K562 (cell line): ENCODE data around the gene YY1AP1. TPM values are rescaled to one million over a fixed set of nuclear protein-coding genes. Genes with fewer than 3 reads are reported as not detected.
"Not testable (repeated sequence)": the region's sequence is repeated elsewhere in the genome, so short reads cannot be mapped to it uniquely, and the experiment has no call there.

Source experiments
- ATAC-seq: fragments of 200-7000 bp; cut with Tn5 transposase; 3 replicates; pipeline ENCODE4 v1.9.1; 2020; ENCODE audit warnings: moderate library complexity
- BruUV-seq: library from RNA; stranded (reverse); fragments of 400-500 nt; replicated peaks from 2 replicates; lab custom pipeline; 2021; lab: Mats Ljungman, UMichigan
- CTCF ChIA-PET: fragments of 300-600 bp; formaldehyde crosslinking; extraction: SDS; loops from one replicate; lab custom pipeline; 2021; ENCODE audit warnings: low intra/inter-chr PET ratio; lab: Yijun Ruan, JAX
- POLR2A ChIA-PET: fragments of 300-600, 350-650 bp; sonication (Branson Sonifier 250); formaldehyde crosslinking; extraction: SDS; loops from one replicate; lab custom pipeline; 2021; ENCODE audit warnings: antibody characterized with exemption, inconsistent platforms; lab: Yijun Ruan, JAX
- DNase-seq, 4 experiments: peaks; one replicate each; pipeline versions ENCODE4 v3.0.0 to v3.0.0-alpha.2; 2011 to 2018; ENCODE audit warnings: low spot score in 3 of 4, mixed read lengths in 3 of 4; ENCODE audit errors: extremely low read depth in 1 of 4
- FAIRE-seq: peaks from 2 replicates; lab custom pipeline; 2011; peaks lifted over from hg19 to GRCh38; lab: Jason Lieb, UNC
- H2AFZ ChIP-seq: 2 replicates; pipeline ENCODE4 v1.6.0; 2011; ENCODE audit warnings: low read depth, low read length, control low read depth, inconsistent platforms
- H3K27ac ChIP-seq: fragments of 200-600 bp; 3 replicates; pipeline ENCODE4 v1.8.0; 2011; ENCODE audit warnings: low read depth, mild to moderate bottlenecking, control low read depth, inconsistent platforms, low read length, moderate library complexity, mixed read lengths; ENCODE audit errors: extremely low read depth
- H3K27me3 ChIP-seq, 2 experiments: fragments of 300-600 bp in 1 of 2; 2 replicates in 1 of 2; 3 replicates in 1 of 2; pipeline versions ENCODE4 v1.6.0 to v1.8.0; 2011; ENCODE audit warnings: inconsistent platforms in 2 of 2, low read length in 2 of 2, mild to moderate bottlenecking in 1 of 2, mixed read lengths in 1 of 2, moderate library complexity in 1 of 2; ENCODE audit not compliant: control insufficient read depth in 2 of 2, insufficient read depth in 2 of 2
- H3K36me3 ChIP-seq: fragments of 300-600 bp; 3 replicates; pipeline ENCODE4 v1.8.0; 2011; ENCODE audit warnings: mild to moderate bottlenecking, low read length, inconsistent platforms; ENCODE audit not compliant: control insufficient read depth, insufficient read depth
- H3K4me1 ChIP-seq, 2 experiments: fragments of 200-600 bp in 1 of 2; replicated peaks in 1 of 2; 2 replicates in 1 of 2; 3 replicates in 1 of 2; pipeline versions ENCODE4 v1.5.1 to v1.8.0; 2011; ENCODE audit warnings: inconsistent platforms in 2 of 2, low read length in 2 of 2, mild to moderate bottlenecking in 1 of 2, mixed read lengths in 1 of 2, moderate library complexity in 1 of 2; ENCODE audit not compliant: control insufficient read depth in 2 of 2, insufficient read depth in 2 of 2
- H3K4me2 ChIP-seq: 2 replicates; pipeline ENCODE4 v1.6.1; 2011; ENCODE audit warnings: low read length, control low read depth, inconsistent platforms, mixed read lengths; ENCODE audit not compliant: insufficient read depth
- H3K4me3 ChIP-seq: fragments of 200-600 bp; sonication (generic), shearing (Covaris generic); 2 replicates; pipeline ENCODE4 v1.5.1; 2016; ENCODE audit warnings: control low read depth, inconsistent platforms
- H3K79me2 ChIP-seq: fragments of 200-600 bp; 3 replicates; pipeline ENCODE4 v1.8.0; 2011; ENCODE audit warnings: low read length, inconsistent platforms; ENCODE audit not compliant: control insufficient read depth, insufficient read depth
- H3K9ac ChIP-seq, 2 experiments: 2 replicates each; pipeline versions ENCODE4 v1.6.0 to v1.6.1; 2011; ENCODE audit warnings: low read depth in 2 of 2, low read length in 2 of 2, control low read depth in 1 of 2, inconsistent platforms in 1 of 2, mild to moderate bottlenecking in 1 of 2, mixed read lengths in 1 of 2; ENCODE audit not compliant: insufficient read depth in 1 of 2
- H3K9me1 ChIP-seq: one replicate; pipeline ENCODE4 v1.6.0; 2011; ENCODE audit warnings: inconsistent platforms, mild to moderate bottlenecking, low read length, moderate library complexity; ENCODE audit not compliant: control insufficient read depth, insufficient read depth
- H3K9me3 ChIP-seq: replicated peaks from 2 replicates; pipeline ENCODE4 v1.5.1; 2011; ENCODE audit warnings: low read depth, low read length, inconsistent platforms; ENCODE audit not compliant: control insufficient read depth, insufficient read depth
- H4K20me1 ChIP-seq: replicated peaks from 2 replicates; pipeline ENCODE4 v1.6.1; 2011; ENCODE audit warnings: low read length, inconsistent platforms, mixed read lengths; ENCODE audit not compliant: control insufficient read depth, insufficient read depth
- ELF4 ChIP-seq: fragments of 450-650 bp; formaldehyde crosslinking; IDR thresholded peaks from 2 replicates; pipeline ENCODE4 v1.4.0; 2022; ENCODE audit warnings: missing genetic modification characterization
- EP400 ChIP-seq: fragments of 450-650 bp; IDR thresholded peaks from 2 replicates; pipeline ENCODE4 v1.6.1; 2017; ENCODE audit warnings: antibody characterized with exemption, mild to moderate bottlenecking, moderate library complexity
- IRF2 ChIP-seq: sonication (generic); formaldehyde crosslinking; IDR thresholded peaks from 2 replicates; pipeline ENCODE4 v1.8.1; 2022; ENCODE audit warnings: mild to moderate bottlenecking, missing genetic modification reagents
- NRF1 ChIP-seq, 2 experiments: fragments of 450-650 bp; IDR thresholded peaks in 1 of 2; conservative IDR thresholded peaks in 1 of 2; 2 replicates each; pipeline ENCODE4 v1.6.1; 2014; ENCODE audit warnings: mild to moderate bottlenecking in 2 of 2
- POLR2H ChIP-seq: IDR thresholded peaks from 2 replicates; pipeline ENCODE4 v1.6.1; 2016; ENCODE audit warnings: missing genetic modification characterization, low read depth, mild to moderate bottlenecking, control low read depth, missing compliant biosample characterization, moderate library complexity
- PRPF4 ChIP-seq: fragments of 200-400 bp; formaldehyde crosslinking; IDR thresholded peaks from one replicate; pipeline ENCODE4 v1.6.1; 2017; ENCODE audit warnings: low read length, low read depth, mild to moderate bottlenecking; ENCODE audit not compliant: insufficient read depth, poor library complexity, severe bottlenecking
- PTBP1 ChIP-seq: fragments of 200-400 bp; formaldehyde crosslinking; IDR thresholded peaks from 2 replicates; pipeline ENCODE4 v1.6.1; 2017; ENCODE audit warnings: low read depth, low read length
- TAF1 ChIP-seq: IDR thresholded peaks from 2 replicates; pipeline ENCODE4 v1.6.1; 2011; ENCODE audit warnings: mild to moderate bottlenecking, low read length, moderate library complexity; ENCODE audit not compliant: insufficient read depth, control insufficient read depth, severe bottlenecking; ENCODE audit errors: extremely low read depth
- ZBTB7A ChIP-seq: IDR thresholded peaks from 2 replicates; pipeline ENCODE4 v1.6.1; 2011; ENCODE audit warnings: low read depth, mild to moderate bottlenecking, low read length, moderate library complexity, borderline replicate concordance; ENCODE audit not compliant: control insufficient read depth
- ZNF253 ChIP-seq: fragments of 250-450 bp; sonication (Bioruptor Pico); conservative IDR thresholded peaks from 2 replicates; pipeline ENCODE4 v1.6.1; 2021; ENCODE audit warnings: mild to moderate bottlenecking
- WGBS: fragments of 100-300 bp; shearing (Covaris generic); methylation state at CpG from one replicate; pipeline ENCODE4 v1.1.6; 2016; ENCODE audit warnings: low coverage, mixed read lengths; ENCODE audit not compliant: insufficient coverage; ENCODE audit errors: missing lambda C conversion rate; 5-methylcytosine and 5-hydroxymethylcytosine counted together
- in situ Hi-C: fragments of 300-500 bp; cut with MboI; formaldehyde crosslinking; loops from 4 replicates; pipeline ENCODE4 v1.15.0; 2018; ENCODE audit warnings: inconsistent platforms, mixed read lengths
- intact Hi-C: fragments of 100-400 bp; cut with micrococcal nuclease; formaldehyde crosslinking; loops from 2 replicates; pipeline ENCODE4 v1.14.2; 2022
- polyA plus RNA-seq, 8 experiments: library from polyadenylated mRNA; depleted of rRNA in 4 of 8; stranded (reverse) in 5 of 8; unstranded in 3 of 8; fragments of >200 nt; fragmentation: Nextera tagmentation in 2 of 8; fragmentation: Illumina TruSeq in 1 of 8; extraction: Ambion mirVana in 2 of 8; extraction: Trizol in 1 of 8; gene quantifications; 2 replicates each; pipeline versions ENCODE4 v1.2.1 to v1.2.3, GENCODE V29; 2011 to 2014; ENCODE audit warnings: inconsistent platforms in 1 of 8, missing spikeins in 1 of 8
- total RNA-seq, 7 experiments: library from RNA; depleted of rRNA in 6 of 7; stranded (reverse); fragments of >200 nt in 6 of 7; fragmentation: Illumina TruSeq in 2 of 7; extraction: Trizol in 2 of 7; gene quantifications; 2 replicates each; pipeline versions ENCODE4 v1.2.1 to v1.2.3, GENCODE V29; 2011 to 2021; ENCODE audit warnings: low replicate concordance in 1 of 7
- TF ChIP-seq, protein P1 (sequence below): fragments of 450-650 bp; IDR thresholded peaks from 2 replicates; pipeline ENCODE4 v1.6.1; 2016; ENCODE audit warnings: borderline replicate concordance

Gene YY1AP1
- total and polyA plus RNA-seq, 9 of the 15 experiments (the other 6 are each of a cell fraction or from before 2014, with no cell fraction given) = 18.4 to 90.7 (median 42.9) TPM

DNA sequence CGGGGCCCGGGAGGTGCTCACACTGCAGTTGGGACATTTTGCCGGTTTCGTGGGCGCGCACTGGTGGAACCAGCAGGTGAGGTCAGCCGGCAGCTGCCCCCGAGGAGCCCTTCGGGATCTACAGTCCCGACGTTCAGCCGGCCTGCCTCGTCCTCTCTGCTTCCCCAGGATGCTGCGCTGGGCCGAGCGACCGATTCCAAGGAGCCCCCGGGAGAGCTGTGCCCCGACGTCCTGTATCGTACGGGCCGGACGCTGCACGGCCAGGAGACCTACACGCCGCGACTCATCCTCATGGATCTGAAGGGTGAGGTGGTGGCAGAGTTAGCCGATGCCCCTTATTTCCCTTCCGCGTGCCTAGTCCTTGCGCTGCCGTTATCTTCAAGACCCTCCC, 78.3 kb downstream of the YY1AP1 start:
- H3K4me1 ChIP-seq = peaks cover 0 to 13% of the 10 kb centered on the region in 2 experiments; a peak in 2 of 5 replicates
- H3K9me1 ChIP-seq, H3K27ac ChIP-seq, BruUV-seq, intact Hi-C loops, CTCF ChIA-PET, H2AFZ ChIP-seq, H4K20me1 ChIP-seq, FAIRE-seq, DNase-seq, H3K27me3 ChIP-seq, H3K9me3 ChIP-seq, H3K79me2 ChIP-seq: not testable (repeated sequence)
- in situ Hi-C loops = loop anchor here (5.0 kb wide), 1 partner anchor 137 kb away; no protein-coding TSS in a partner anchor
- POLR2A ChIA-PET = interaction anchor here (0.8 kb wide), 1 partner anchor 12 kb away, joined by 3 read pairs; no protein-coding TSS in a partner anchor
- peak; percentile 52 for ATAC-seq
- H3K9ac ChIP-seq = peak overlapping the region in 1 of 2 experiments; percentile 78; a peak in 3 of 4 replicates
- peaks cover 17% of the 10 kb centered on the region; the same call in 2 of the 3 replicates for H3K36me3 ChIP-seq
- H3K4me3 ChIP-seq = peak overlapping the region; percentile 45
- peak in 1 of 2 experiments; percentile 53 for TF ChIP-seq NRF1 (conservative IDR thresholded peaks at IDR 0.05 in 1 of 2, IDR thresholded peaks at IDR 0.05 in 1 of 2)
- WGBS = no CpG with 5 or more reads among the region's 33 CpGs
- peak overlapping the region; percentile 58; the same call in 1 of the 2 replicates for H3K4me2 ChIP-seq

GRCh38 chr1:155609515-155610256, 78.9 kb downstream of the YY1AP1 start, which contains the start of gene MSTO1:
MSTO1 (plus strand) TSS chr1:155610218; CDS start chr1:155610249, 31 bp downstream.
- Histone ChIP-seq H3K4me3 (peak within 1 kb of the TSS; percentile 45), H3K4me2 (peak within 1 kb of the TSS; percentile 81), H3K27me3 (no peaks in the 10 kb centered on the region), H3K9me3 (no peaks in the 10 kb centered on the region), H2AFZ (peak within 1 kb of the TSS; percentile 82), H3K79me2 (peaks cover 4% of the 10 kb centered on the region; the same call in 2 of the 3 replicates), H4K20me1 (no peaks in the 10 kb centered on the region), H3K27ac (peak within 1 kb of the TSS; percentile 86), H3K9ac (peak within 1 kb of the TSS; percentile 81 to 92), H3K36me3 (peaks cover 16% of the 10 kb centered on the region; the same call in 2 of the 3 replicates), H3K4me1 (peaks cover 0 to 13% of the 10 kb centered on the region in 2 experiments; a peak in 2 of 5 replicates), H3K9me1 (no peaks in the 10 kb centered on the region)
- peak; percentile 92 for FAIRE-seq
- in situ Hi-C loops = loop anchor here (5.0 kb wide), 1 partner anchor 138 kb away; no protein-coding TSS in a partner anchor
- POLR2A ChIA-PET = interaction anchor here (0.8 to 1.0 kb wide), 3 partner anchors 11 to 44 kb away, joined by 3 to 5 read pairs (median 3); no protein-coding TSS in a partner anchor
- DNase-seq = peak; percentile 85 to 98 (median 91)
- intact Hi-C loops = loop anchor here (5.0 kb wide), 1 partner anchor 38 kb away; no protein-coding TSS in a partner anchor
- WGBS = 3% methylated on average over 36 of the region's 47 CpGs
- BruUV-seq = TSS peak; percentile 98
- CTCF ChIA-PET = no interaction called here
- peak; percentile 99 for ATAC-seq
- TF ChIP-seq TAF1 (peak; percentile 54), ELF4 (0 out of 2 replicates have a peak, but pooled peaks have one; percentile 10), PRPF4 (no peak), ZNF253 (CRISPR knock-in tag) (no peak), EP400 (peak; percentile 99), ZBTB7A (peak; percentile 53; the same call in 1 of the 2 replicates), IRF2 (CRISPR knock-in tag) (no peak), POLR2H (peak; percentile 58), PTBP1 (no peak)
- TF ChIP-seq, protein P1, sequence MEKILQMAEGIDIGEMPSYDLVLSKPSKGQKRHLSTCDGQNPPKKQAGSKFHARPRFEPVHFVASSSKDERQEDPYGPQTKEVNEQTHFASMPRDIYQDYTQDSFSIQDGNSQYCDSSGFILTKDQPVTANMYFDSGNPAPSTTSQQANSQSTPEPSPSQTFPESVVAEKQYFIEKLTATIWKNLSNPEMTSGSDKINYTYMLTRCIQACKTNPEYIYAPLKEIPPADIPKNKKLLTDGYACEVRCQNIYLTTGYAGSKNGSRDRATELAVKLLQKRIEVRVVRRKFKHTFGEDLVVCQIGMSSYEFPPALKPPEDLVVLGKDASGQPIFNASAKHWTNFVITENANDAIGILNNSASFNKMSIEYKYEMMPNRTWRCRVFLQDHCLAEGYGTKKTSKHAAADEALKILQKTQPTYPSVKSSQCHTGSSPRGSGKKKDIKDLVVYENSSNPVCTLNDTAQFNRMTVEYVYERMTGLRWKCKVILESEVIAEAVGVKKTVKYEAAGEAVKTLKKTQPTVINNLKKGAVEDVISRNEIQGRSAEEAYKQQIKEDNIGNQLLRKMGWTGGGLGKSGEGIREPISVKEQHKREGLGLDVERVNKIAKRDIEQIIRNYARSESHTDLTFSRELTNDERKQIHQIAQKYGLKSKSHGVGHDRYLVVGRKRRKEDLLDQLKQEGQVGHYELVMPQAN = peak; percentile 90
